ENCODE measurements around the gene SAMHD1. TPM values are rescaled to one million over a fixed set of nuclear protein-coding genes. Genes with fewer than 3 reads are reported as not detected.
A peak's percentile ranks its signal among the peaks of the same experiment; 100 is the strongest.

Gene SAMHD1
- total and polyA plus RNA-seq, 2 of the 8 experiments (the other 6 are each of a cell fraction or from before 2014, with no cell fraction given) = 22.0 to 37.1 TPM

- Histone ChIP-seq H3K23ac (ENCODE audit: insufficient read length) (no peak overlapping the region), H2BK5ac (ENCODE audit: low read depth, low read length) (no peak overlapping the region), H3K4me2 (ENCODE audit: insufficient read depth in 1 of 2, low read depth in 2 of 2, low read length in 2 of 2) (no peak overlapping the region), H3K79me1 (ENCODE audit: low read depth, low read length) (no peaks in the 10 kb centered on the region), H2BK20ac (ENCODE audit: low read length) (no peak overlapping the region), H3K18ac (ENCODE audit: extremely low read depth, low read length) (no peak overlapping the region), H3K79me2 (ENCODE audit: control insufficient read depth in 1 of 2, insufficient read depth in 2 of 2, low read length in 2 of 2) (no peaks in the 10 kb centered on the region), H2AFZ (ENCODE audit: low read length) (no peak overlapping the region), H2BK12ac (ENCODE audit: low read depth, low read length) (no peak overlapping the region), H3K4me1 (replicated peaks in 1 of 4; ENCODE audit: control insufficient read depth in 3 of 4, insufficient read depth in 4 of 4, low read length in 3 of 4) (peaks cover 4 to 12% (median 7%) of the 10 kb centered on the region in 4 experiments), H3K56ac (replicated peaks; ENCODE audit: insufficient read length, low read depth, low read length) (no peak overlapping the region), H3K27me3 (replicated peaks in 1 of 4; ENCODE audit: control insufficient read depth in 3 of 4, extremely low read depth in 1 of 4, insufficient read depth in 3 of 4, low read length in 3 of 4) (no peaks in the 10 kb centered on the region; a peak in 1 of 7 replicates), H4K20me1 (replicated peaks in 1 of 2; ENCODE audit: control insufficient read depth in 1 of 2, insufficient read depth in 2 of 2, low read length in 2 of 2) (no peaks in the 10 kb centered on the region), H4K5ac (ENCODE audit: insufficient read length, low read depth, low read length) (no peak overlapping the region), H2BK15ac (ENCODE audit: low read length) (no peak overlapping the region), H3K36me3 (ENCODE audit: control insufficient read depth in 2 of 4, insufficient read depth in 4 of 4, low read length in 3 of 4) (peaks cover 0 to 5% (median 0%) of the 10 kb centered on the region in 4 experiments; a peak in 1 of 8 replicates), H3K9ac (replicated peaks in 1 of 4; ENCODE audit: extremely low read depth in 1 of 4, low read depth in 3 of 4, low read length in 3 of 4) (no peak overlapping the region), H4K8ac (ENCODE audit: extremely low read depth, insufficient read depth, low read length) (no peak overlapping the region), H3K4me3 (ENCODE audit: extremely low read depth in 1 of 4, insufficient read depth in 2 of 4, low read depth in 3 of 4, low read length in 4 of 4) (no peak overlapping the region), H3K23me2 (ENCODE audit: low read depth, low read length) (no peaks in the 10 kb centered on the region; the same call in 1 of the 2 replicates), H3K14ac (ENCODE audit: insufficient read length) (no peak overlapping the region), H2AK5ac (ENCODE audit: low read depth, low read length) (no peak overlapping the region), H4K91ac (replicated peaks; ENCODE audit: insufficient read length, low read length) (no peak overlapping the region), H3K4ac (replicated peaks; ENCODE audit: insufficient read length, low read depth, low read length) (no peak overlapping the region), H3K27ac (ENCODE audit: low read depth, low read length) (no peak overlapping the region), H2BK120ac (replicated peaks; ENCODE audit: low read depth, low read length) (no peak overlapping the region), H3K9me3 (ENCODE audit: insufficient read depth in 2 of 2, low read depth in 1 of 2, low read length in 1 of 2) (no peaks in the 10 kb centered on the region)
- WGBS, 2 experiments (ENCODE audit: extremely low coverage in 1 of 2, insufficient coverage in 1 of 2, insufficient read length in 1 of 2, insufficient replicate concordance in 2 of 2, low coverage in 1 of 2, low lambda C conversion rate in 2 of 2, missing lambda C conversion rate in 1 of 2) = 83% methylated on average over 8 of the region's 8 CpGs; no CpG with 5 or more reads in 1 of the 2 experiments
- FAIRE-seq = no peak
- ChIA-PET POLR2A (ENCODE audit: partially characterized antibody) (interaction anchor here (0.6 kb wide), 1 partner anchor 62 kb away, joined by 3 read pairs; no protein-coding TSS in a partner anchor), CTCF (ENCODE audit: partially characterized antibody) (interaction anchor here (0.8 to 4.4 kb wide), 14 partner anchors 12 to 140 kb away, joined by 3 to 26 read pairs (median 10); partner anchors contain the start of gene NDRG3)
- TF ChIP-seq TBP (IDR thresholded peaks at IDR 0.05; ENCODE audit: low read depth, low read length) = no peak
- TF ChIP-seq EGR1 (IDR thresholded peaks at IDR 0.05; ENCODE audit: borderline replicate concordance, low read depth, low read length) = no peak
- TF ChIP-seq POLR2AphosphoS5 (IDR thresholded peaks at IDR 0.05; ENCODE audit: low read depth, low read length) = no peak
- TF ChIP-seq EP300 (IDR thresholded peaks at IDR 0.05; ENCODE audit: borderline replicate concordance in 1 of 2, low read depth in 2 of 2, low read length in 2 of 2) = no peak
- no peak for TF ChIP-seq RFX5 (IDR thresholded peaks at IDR 0.05; ENCODE audit: borderline replicate concordance, low read depth, low read length)
- no peak for TF ChIP-seq SP2 (IDR thresholded peaks at IDR 0.05; ENCODE audit: low read length)
- TF ChIP-seq RBBP5 (IDR thresholded peaks at IDR 0.05; ENCODE audit: borderline replicate concordance, low read depth, low read length) = no peak
- peak; percentile 28 to 29; a peak in 2 of 4 replicates for TF ChIP-seq RAD21 (IDR thresholded peaks at IDR 0.05 in 1 of 2, conservative IDR thresholded peaks at IDR 0.05 in 1 of 2; ENCODE audit: low read depth in 2 of 2, low read length in 2 of 2)
- TF ChIP-seq JUND (IDR thresholded peaks at IDR 0.05; ENCODE audit: low read length) = no peak
- TF ChIP-seq CTCF (IDR thresholded peaks at IDR 0.05; ENCODE audit: control extremely low read depth in 1 of 3, insufficient read depth in 1 of 3, low read depth in 1 of 3, low read length in 3 of 3) = peak in 2 of 3 experiments; percentile 16 to 51; a peak in 2 of 4 replicates
- DNase-seq (ENCODE audit: low read depth in 1 of 2, low spot score in 2 of 2) = no peak
These were observed 66.2 kb downstream of the SAMHD1 start for GRCh38 chr20:36885356-36885755.
